Right lobe of liver (tissue), 6 donors: ENCODE measurements around the gene TRIO. TPM values are rescaled to one million over a fixed set of nuclear protein-coding genes. Genes with fewer than 3 reads are reported as not detected.
A peak's percentile ranks its signal among the peaks of the same experiment; 100 is the strongest.

ENCODE experiments used
- ATAC-seq, 4 donors: fragments of 200-7000 bp; cut with Tn5 transposase; one replicate each; pipeline ENCODE4 v1.9.1; 2020; ENCODE audit warnings: mild to moderate bottlenecking in 4 of 4, moderate library complexity in 4 of 4
- DNase-seq, 3 donors: peaks; one replicate each; pipeline ENCODE4 v3.0.0-alpha.2; 2020
- H3K27ac ChIP-seq, 3 donors: fragments of 200-600 bp; one replicate each; pipeline ENCODE4 v1.8.0; 2022
- H3K27me3 ChIP-seq, 2 donors: fragments of 200-600 bp; one replicate each; pipeline ENCODE4 v1.8.0; 2022
- H3K36me3 ChIP-seq, 4 donors: fragments of 200-600 bp; sonication (generic) in 1 of 4; one replicate each; pipeline versions ENCODE4 v1.5.1 to v1.8.0; 2017 to 2022; ENCODE audit warnings: control low read depth in 1 of 4
- H3K4me1 ChIP-seq, 4 donors: fragments of 200-600 bp; sonication (generic) in 1 of 4; one replicate each; pipeline versions ENCODE4 v1.5.1 to v1.8.0; 2017 to 2022; ENCODE audit warnings: control low read depth in 1 of 4
- H3K4me3 ChIP-seq, 3 donors: fragments of 200-600 bp; one replicate each; pipeline ENCODE4 v1.8.0; 2022
- H3K9me3 ChIP-seq, 4 donors: fragments of 200-600 bp; sonication (generic) in 1 of 4; one replicate each; pipeline versions ENCODE4 v1.5.1 to v1.8.0; 2017 to 2022; ENCODE audit warnings: control low read depth in 1 of 4
- CTCF ChIP-seq, 4 donors: fragments of 200-600 bp in 3 of 4; fragments of 450-650 bp in 1 of 4; IDR thresholded peaks; one replicate each; pipeline versions ENCODE4 v1.5.1 to v1.8.0; 2016 to 2022; ENCODE audit warnings: antibody characterized with exemption in 4 of 4, mild to moderate bottlenecking in 2 of 4
- POLR2A ChIP-seq: fragments of 450-650 bp; IDR thresholded peaks from one replicate; pipeline ENCODE4 v1.6.1; 2017; ENCODE audit warnings: antibody characterized with exemption, mild to moderate bottlenecking
- WGBS: methylation state at CpG from one replicate; pipeline ENCODE4 v1.1.6; 2018; ENCODE audit warnings: low coverage, low lambda C conversion rate; ENCODE audit not compliant: insufficient coverage; ENCODE audit errors: missing lambda C conversion rate; 5-methylcytosine and 5-hydroxymethylcytosine counted together
- intact Hi-C, 2 donors: fragments of 100-400 bp; cut with DNase I; formaldehyde crosslinking; loops; one replicate each; pipeline versions ENCODE4 v1.11.2 to v1.14.1; 2022
- total RNA-seq, 6 experiments: library from RNA; depleted of rRNA in 2 of 6; stranded (reverse); fragments of >200 nt in 2 of 6; fragmentation: NEBNext Ultra II Directional in 3 of 6; extraction: Animal tissue kit (Norgen Biotek cat#: 25700) in 3 of 6; gene quantifications; one replicate each; pipeline versions ENCODE4 v1.1.0 to v1.2.4, GENCODE V29; 2016 to 2023
- donor health status: DM: no; HTN: yes; CAD: no.
- donor health status: DM: no; HTN: no; CAD: no.
- donor health status: DM: no; HTN: no; CAD: no.
- donor health status: DM: no; HTN: yes; CAD: no.
- donor health status: DM: no; HTN: yes; CAD: no.

Gene TRIO
- total RNA-seq, 6 experiments from 2014 or later: 34.7 to 63.5 (median 50.2) TPM

- intact Hi-C loops: no loop called here
- peaks cover 0 to 5% (median 2%) of the 10 kb centered on the region in 4 donors for H3K4me1 ChIP-seq
- 90% methylated on average over 3 of the region's 3 CpGs for WGBS
Observed at GRCh38 chr5:14157493-14157782, 14.3 kb downstream of the TRIO start.

DNA sequence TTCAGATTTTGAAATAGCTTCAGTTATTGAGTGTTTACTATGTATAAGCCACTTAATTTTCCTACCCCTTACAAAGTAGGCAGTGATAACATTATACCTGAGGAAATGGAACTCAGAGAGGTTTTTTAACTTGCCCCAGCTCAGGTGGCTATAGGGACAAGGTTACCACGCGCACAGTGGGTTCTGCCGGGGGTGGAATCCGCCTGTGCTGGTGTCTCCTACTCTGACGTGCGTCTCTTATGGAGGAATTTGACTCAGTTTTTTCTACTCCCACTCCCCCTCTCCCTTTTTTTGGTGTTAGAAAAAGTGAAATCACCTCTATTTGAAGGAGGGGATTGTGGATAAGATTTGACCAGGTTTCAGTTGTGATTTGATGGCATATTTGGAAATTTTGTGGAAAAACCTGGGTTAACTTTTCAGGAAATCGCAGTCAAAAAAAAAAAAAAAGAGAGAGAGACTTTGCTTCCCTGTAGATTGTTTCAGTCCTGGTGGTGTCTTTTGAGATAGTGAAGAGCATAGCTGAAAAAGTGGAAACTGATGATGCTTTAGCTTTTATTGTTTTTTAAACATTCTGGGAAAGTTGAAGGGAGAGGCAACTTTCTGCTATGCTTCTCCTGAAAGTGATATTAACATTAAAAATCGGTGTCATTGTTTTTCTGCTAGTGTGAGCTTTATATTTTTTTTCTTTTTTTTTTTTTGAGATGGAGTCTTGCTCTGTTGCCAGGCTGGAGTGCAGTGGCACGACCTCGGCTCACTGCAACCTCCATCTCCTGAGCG is 15.9 kb downstream of the TRIO start:
- ATAC-seq: no peak
- H3K36me3 ChIP-seq: no peaks in the 10 kb centered on the region
- no peaks in the 10 kb centered on the region for H3K9me3 ChIP-seq
- H3K4me3 ChIP-seq: no peak overlapping the region
- TF ChIP-seq CTCF (IDR thresholded peaks at IDR 0.05) (no peak), POLR2A (no peak)
- no peak overlapping the region for H3K27ac ChIP-seq
- intact Hi-C loops: no loop called here
- no peak for DNase-seq
- no peaks in the 10 kb centered on the region for H3K27me3 ChIP-seq
- peaks cover 0 to 5% (median 2%) of the 10 kb centered on the region in 4 donors for H3K4me1 ChIP-seq
- 84% methylated on average over 11 of the region's 11 CpGs for WGBS

More at GRCh38 chr5:14157493-14157782, 14.3 kb downstream of the TRIO start:
- no peaks in the 10 kb centered on the region for H3K9me3 ChIP-seq
- no peak overlapping the region for H3K27ac ChIP-seq
- ATAC-seq: no peak
- H3K36me3 ChIP-seq: no peaks in the 10 kb centered on the region
- DNase-seq: no peak
- no peak overlapping the region for H3K4me3 ChIP-seq
- no peak for TF ChIP-seq CTCF (IDR thresholded peaks at IDR 0.05)
- no peak for TF ChIP-seq POLR2A
- H3K27me3 ChIP-seq: no peaks in the 10 kb centered on the region

GRCh38 chr5:14161825-14162556 is 18.8 kb downstream of the TRIO start:
- H3K4me1 ChIP-seq: peaks cover 0 to 4% (median 1%) of the 10 kb centered on the region in 4 donors
- no peak for DNase-seq
- no peak for TF ChIP-seq POLR2A
- no peak for TF ChIP-seq CTCF (IDR thresholded peaks at IDR 0.05)
- 68% methylated on average over 3 of the region's 7 CpGs for WGBS
- H3K27me3 ChIP-seq: no peaks in the 10 kb centered on the region
- no peaks in the 10 kb centered on the region for H3K36me3 ChIP-seq
- H3K9me3 ChIP-seq: no peaks in the 10 kb centered on the region
- ATAC-seq: no peak
- no peak overlapping the region for H3K4me3 ChIP-seq
- no peak overlapping the region for H3K27ac ChIP-seq
- intact Hi-C loops: no loop called here

DNA sequence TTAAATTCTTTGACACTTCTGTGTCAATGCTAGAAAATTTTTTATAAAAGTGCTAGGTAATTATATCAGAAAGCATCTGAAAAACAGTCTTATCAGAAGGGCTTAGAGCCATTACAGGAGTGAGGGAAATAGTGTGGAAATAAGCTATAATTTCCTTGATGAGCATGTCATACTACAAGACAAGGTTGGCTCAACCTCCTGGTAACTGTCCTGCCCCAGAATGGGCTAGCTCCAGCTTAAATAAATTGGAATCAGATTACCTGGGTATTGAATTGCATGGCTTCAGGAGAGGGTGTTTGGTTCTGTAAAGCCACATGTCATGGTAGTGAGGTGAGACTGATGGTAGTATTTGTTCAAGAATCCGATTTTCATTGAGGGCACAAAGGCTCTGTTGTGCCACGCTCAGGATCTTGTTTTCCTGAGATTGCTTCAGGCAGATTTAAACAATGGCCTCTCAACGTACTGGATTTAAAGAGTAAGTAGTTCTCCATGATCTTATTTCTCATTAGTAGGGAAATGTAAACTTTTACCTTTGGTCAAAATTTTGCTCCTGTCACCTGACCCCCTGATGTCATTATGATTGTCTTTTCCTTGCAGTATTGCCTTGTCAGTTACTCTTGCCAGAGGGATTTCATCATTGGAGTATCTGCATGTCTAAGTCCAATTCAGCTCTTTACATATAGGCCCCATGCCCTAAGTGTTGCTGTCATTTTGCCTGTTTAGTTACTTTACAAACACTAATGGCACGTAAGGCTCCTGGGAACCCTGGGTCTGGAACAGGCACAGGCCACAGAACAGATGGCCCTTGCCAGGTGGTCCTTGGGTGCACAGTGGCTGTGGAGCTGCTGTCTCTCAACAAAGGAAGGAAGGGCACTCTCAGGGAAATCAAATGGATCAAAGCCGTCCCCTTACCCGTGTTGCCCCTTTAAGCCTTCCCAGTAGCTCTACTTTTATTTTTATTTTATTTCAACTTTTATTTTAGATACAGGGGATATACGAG is 21.3 kb downstream of the TRIO start:
- no peak for DNase-seq
- Histone ChIP-seq H3K36me3 (no peaks in the 10 kb centered on the region), H3K27ac (no peak overlapping the region), H3K4me3 (no peak overlapping the region), H3K4me1 (peaks cover 0 to 25% (median 12%) of the 10 kb centered on the region in 4 donors), H3K9me3 (no peaks in the 10 kb centered on the region), H3K27me3 (no peaks in the 10 kb centered on the region)
- peak in 2 of 4 donors; percentile 46 to 48 for ATAC-seq
- TF ChIP-seq CTCF (IDR thresholded peaks at IDR 0.05): no peak
- no peak for TF ChIP-seq POLR2A
- intact Hi-C loops: no loop called here
- 90% methylated on average over 7 of the region's 7 CpGs for WGBS
